CD4-positive, alpha-beta T cell treated with Interleukin-21 for 1 hour (primary cell): ENCODE results near the gene LIMS3.
"Not testable (repeated sequence)": the region's sequence is repeated elsewhere in the genome, so short reads cannot be mapped to it uniquely, and the experiment has no call there.

Source experiments
- DNase-seq: peaks from one replicate; pipeline ENCODE4 v3.0.0-alpha.2; 2020

Gene LIMS3

GRCh38 chr2:109927803-109928202 is 29.3 kb downstream of the LIMS3 start:
- not testable (repeated sequence) for DNase-seq

- not testable (repeated sequence) for DNase-seq
Measured at GRCh38 chr2:109929222-109929621, 30.7 kb downstream of the LIMS3 start.

DNA sequence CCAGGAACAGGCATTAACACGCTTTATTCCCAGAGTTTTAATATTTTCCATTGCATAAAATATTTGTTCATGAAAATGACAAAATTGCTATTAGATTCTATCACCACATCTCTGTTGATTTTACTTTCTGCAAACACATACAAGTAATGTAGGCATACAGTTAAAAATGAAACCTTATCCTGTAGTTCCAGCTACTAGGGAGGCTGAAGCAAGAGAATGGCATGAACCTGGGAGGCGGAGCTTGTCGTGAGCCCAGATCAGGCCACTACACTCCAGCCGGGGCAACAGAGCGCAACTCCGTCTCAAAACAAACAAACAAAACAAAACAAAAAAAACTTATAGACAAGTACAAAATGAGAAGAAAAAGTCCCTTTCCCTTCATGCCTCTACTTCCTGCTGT is 38.0 kb downstream of the LIMS3 start:
- not testable (repeated sequence) for DNase-seq

DNA sequence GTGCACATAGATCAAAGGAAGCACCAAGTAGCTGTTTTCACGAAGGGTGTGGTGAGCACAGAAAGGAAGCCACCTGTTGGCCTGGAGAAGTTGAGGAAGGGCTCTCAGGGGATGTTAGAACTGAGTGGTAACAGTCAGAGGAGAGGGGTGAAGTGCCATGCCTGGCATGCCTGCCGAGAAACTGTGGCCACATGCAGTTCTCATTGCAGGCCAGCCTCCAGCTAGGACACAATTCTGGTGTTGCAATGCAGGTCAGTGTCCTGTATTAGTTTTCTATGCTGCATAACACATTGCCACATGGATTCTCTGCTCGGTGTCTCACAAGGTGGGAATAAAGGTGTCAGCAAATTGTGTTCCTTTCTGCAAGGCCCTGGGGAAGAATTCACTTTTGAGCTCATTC is 46.9 kb downstream of the LIMS3 start:
- not testable (repeated sequence) for DNase-seq

GRCh38 chr2:109947262-109947958 is 48.9 kb downstream of the LIMS3 start:
- DNase-seq = not testable (repeated sequence)

- not testable (repeated sequence) for DNase-seq
Measured at GRCh38 chr2:109947959-109948520, 49.6 kb downstream of the LIMS3 start.

DNA sequence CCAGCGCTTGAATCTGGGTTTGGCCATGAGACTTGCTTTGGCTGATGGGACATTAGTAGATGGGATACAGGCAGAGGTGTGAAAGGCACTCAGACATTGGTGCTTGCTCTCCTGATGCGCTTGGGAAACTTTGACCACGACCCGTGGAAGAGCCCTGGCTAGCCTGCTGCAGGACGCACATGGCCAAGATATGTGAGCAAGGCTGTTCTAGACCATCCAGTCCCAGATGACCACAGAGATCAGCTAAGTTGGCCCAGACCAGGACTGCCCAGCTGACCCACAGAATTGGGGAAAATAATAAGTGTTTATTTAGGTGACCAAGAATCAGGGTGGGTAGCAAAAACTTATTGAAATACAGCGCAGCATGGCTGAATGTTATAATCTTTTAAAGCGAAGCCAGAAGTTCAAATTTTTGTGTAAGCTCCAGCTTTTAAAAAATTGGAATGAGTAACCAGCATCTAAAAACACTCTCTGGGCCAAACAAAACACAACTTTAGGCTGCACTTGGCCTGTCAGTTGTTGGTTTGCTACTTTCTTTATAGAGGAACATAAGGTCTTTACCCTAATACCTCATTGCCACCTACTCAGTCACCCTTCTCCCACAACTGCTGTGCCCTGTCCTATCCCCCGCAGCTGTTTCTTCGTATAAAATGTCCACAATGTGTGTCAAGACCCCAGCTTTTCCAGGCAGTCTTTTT is 51.8 kb downstream of the LIMS3 start:
- not testable (repeated sequence) for DNase-seq

GRCh38 chr2:109963942-109964341 is 65.5 kb downstream of the LIMS3 start:
- not testable (repeated sequence) for DNase-seq

GRCh38 chr2:109965482-109965881 is 67.0 kb downstream of the LIMS3 start:
- not testable (repeated sequence) for DNase-seq

DNA sequence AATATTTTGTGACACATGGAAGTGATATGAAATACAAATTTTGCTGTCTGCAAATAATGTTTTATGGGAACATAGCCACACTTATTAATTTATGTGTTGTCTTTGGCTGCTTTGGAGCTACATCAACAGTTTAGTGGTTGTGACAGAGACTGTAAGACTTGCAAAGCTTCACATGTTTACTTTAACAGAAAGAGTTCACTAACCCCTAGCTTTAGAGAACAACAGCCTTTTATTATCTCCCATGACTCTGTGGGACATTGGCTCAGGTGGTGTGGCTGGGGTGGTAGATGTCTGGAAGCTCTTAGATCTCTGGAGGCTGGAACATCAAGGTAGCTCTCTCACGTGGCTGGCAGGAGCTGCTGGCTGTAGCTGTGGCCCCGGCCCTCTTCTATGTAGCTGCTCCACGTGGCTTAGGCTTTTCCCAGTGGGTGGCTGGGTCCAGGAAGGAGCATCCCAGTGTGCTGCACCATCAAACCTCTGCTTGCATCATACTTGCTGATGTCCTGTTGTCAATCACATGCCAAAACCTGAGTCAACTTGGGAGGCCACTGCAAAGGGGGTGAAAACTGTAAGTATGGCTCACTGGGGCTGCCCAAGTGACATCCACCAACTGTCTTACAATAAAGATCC is 67.7 kb downstream of the LIMS3 start:
- not testable (repeated sequence) for DNase-seq

- not testable (repeated sequence) for DNase-seq
Measured at GRCh38 chr2:109966858-109967257, 68.4 kb downstream of the LIMS3 start.

DNA sequence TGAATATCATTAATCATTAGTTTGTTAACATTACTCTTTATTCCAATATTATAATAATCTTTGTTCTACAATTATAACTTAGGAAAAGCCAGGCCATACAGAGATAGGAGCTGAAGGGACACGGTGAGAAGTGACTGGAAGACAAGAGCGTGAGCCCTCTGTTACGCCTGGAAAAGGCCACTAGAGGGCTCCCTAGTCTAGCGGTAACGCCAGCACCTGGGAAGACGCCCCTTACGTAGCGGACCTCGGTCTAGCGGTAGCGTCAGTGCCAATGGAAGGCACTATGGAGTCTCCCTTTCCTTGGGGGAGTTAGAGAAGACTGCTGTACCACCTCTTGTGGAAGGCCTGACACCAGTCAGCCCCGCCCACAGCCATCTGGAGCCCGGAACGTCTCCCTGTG is 71.4 kb downstream of the LIMS3 start:
- DNase-seq = not testable (repeated sequence)

GRCh38 chr2:109971710-109972109 is 73.2 kb downstream of the LIMS3 start:
- DNase-seq = not testable (repeated sequence)
